B cell (primary cell): ENCODE results near the gene HLA-F. TPM values are rescaled to one million over a fixed set of nuclear protein-coding genes. Genes with fewer than 3 reads are reported as not detected.

Source experiments
- ATAC-seq: fragments of 200-7000 bp; cut with Tn5 transposase; one replicate; pipeline ENCODE4 v1.10.0; 2021; ENCODE audit warnings: low read depth, mild to moderate bottlenecking, moderate number of reproducible peaks, moderate library complexity
- CTCF ChIA-PET: fragments of 350-600 bp; sonication (Branson Sonifier 250); formaldehyde crosslinking; loops from one replicate; lab custom pipeline; 2021; ENCODE audit warnings: antibody characterized with exemption, inconsistent platforms; lab: Charles Lee
- POLR2A ChIA-PET: fragments of 350-600 bp; sonication (Branson Sonifier 250); formaldehyde crosslinking; loops from one replicate; lab custom pipeline; 2021; ENCODE audit warnings: antibody characterized with exemption; lab: Charles Lee
- DNase-seq: peaks from one replicate; pipeline ENCODE4 v3.0.0; 2013
- H2AFZ ChIP-seq: 2 replicates; pipeline ENCODE4 v1.6.1; 2012; ENCODE audit warnings: mild to moderate bottlenecking, low read depth, low read length; ENCODE audit not compliant: insufficient read depth, poor library complexity, severe bottlenecking
- H3K27ac ChIP-seq, 2 donors: 1 replicate in 1 of 2; 2 replicates in 1 of 2; pipeline ENCODE4 v1.5.1; 2012 to 2013; ENCODE audit warnings: low read length in 2 of 2, mild to moderate bottlenecking in 2 of 2, moderate library complexity in 1 of 2
- H3K27me3 ChIP-seq, 4 experiments: fragments of 200-600 bp in 1 of 4; sonication (generic) in 1 of 4; replicated peaks in 1 of 4; 1 replicate in 2 of 4; 2 replicates in 2 of 4; pipeline versions ENCODE4 v1.6.1 to v1.7.0; 2013 to 2016; ENCODE audit warnings: low read length in 3 of 4, mild to moderate bottlenecking in 2 of 4, mixed read lengths in 1 of 4, moderate library complexity in 1 of 4; ENCODE audit not compliant: insufficient read depth in 4 of 4, control insufficient read depth in 3 of 4; ENCODE audit errors: control extremely low read depth in 1 of 4
- H3K36me3 ChIP-seq, 2 experiments: replicated peaks in 1 of 2; 1 replicate in 1 of 2; 2 replicates in 1 of 2; pipeline versions ENCODE4 v1.6.1 to v1.7.1; 2013; ENCODE audit warnings: low read length in 1 of 2; ENCODE audit not compliant: insufficient read depth in 2 of 2, control insufficient read depth in 1 of 2; ENCODE audit errors: control extremely low read depth in 1 of 2, extremely low read depth in 1 of 2
- H3K4me1 ChIP-seq, 2 donors: fragments of 200-600 bp in 1 of 2; sonication (generic) in 1 of 2; 1 replicate in 1 of 2; 2 replicates in 1 of 2; pipeline versions ENCODE4 v1.5.1 to v1.6.1; 2013 to 2017; ENCODE audit warnings: low read length in 2 of 2; ENCODE audit not compliant: control insufficient read depth in 2 of 2, insufficient read depth in 2 of 2
- H3K4me2 ChIP-seq: replicated peaks from 2 replicates; pipeline ENCODE3; 2012; ENCODE audit warnings: mild to moderate bottlenecking, low read depth, low read length; ENCODE audit not compliant: poor library complexity, severe bottlenecking
- H3K4me3 ChIP-seq, 5 experiments: fragments of 200-600 bp in 1 of 5; sonication (generic) in 1 of 5; 1 replicate in 3 of 5; 2 replicates in 2 of 5; pipeline versions ENCODE4 v1.5.1 to v1.7.0; 2011 to 2016; ENCODE audit warnings: low read length in 4 of 5, mild to moderate bottlenecking in 4 of 5, low read depth in 2 of 5, control low read depth in 1 of 5, moderate library complexity in 1 of 5; ENCODE audit not compliant: insufficient read depth in 1 of 5; ENCODE audit errors: control extremely low read depth in 1 of 5, extremely low read depth in 1 of 5
- H3K79me2 ChIP-seq: fragments of 200-600 bp; sonication (generic); one replicate; pipeline ENCODE4 v1.6.0; 2016; ENCODE audit warnings: low read length; ENCODE audit not compliant: control insufficient read depth, insufficient read depth
- H3K9ac ChIP-seq: fragments of 200-600 bp; sonication (generic); 2 replicates; pipeline ENCODE4 v1.6.1; 2017; ENCODE audit warnings: mild to moderate bottlenecking, low read length, moderate library complexity
- H3K9me3 ChIP-seq, 3 donors: one replicate each; pipeline versions ENCODE4 v1.6.1 to v1.7.1; 2013; ENCODE audit warnings: low read length in 2 of 3; ENCODE audit not compliant: control insufficient read depth in 2 of 3, insufficient read depth in 1 of 3; ENCODE audit errors: control extremely low read depth in 1 of 3
- H4K20me1 ChIP-seq: 2 replicates; pipeline ENCODE4 v1.6.0; 2012; ENCODE audit warnings: mild to moderate bottlenecking, low read length; ENCODE audit not compliant: insufficient read depth, control insufficient read depth, poor library complexity, severe bottlenecking
- H3K27ac Mint-ChIP-seq: one replicate; pipeline ENCODE4 v1.8.0; 2021; ENCODE audit warnings: mixed read lengths
- H3K27me3 Mint-ChIP-seq: one replicate; pipeline ENCODE4 v1.8.0; 2021; ENCODE audit warnings: mixed read lengths
- H3K4me1 Mint-ChIP-seq: one replicate; pipeline ENCODE4 v1.8.0; 2021; ENCODE audit warnings: mixed read lengths
- H3K4me3 Mint-ChIP-seq: one replicate; pipeline ENCODE4 v1.8.0; 2021; ENCODE audit warnings: mixed read lengths
- H3K9me3 Mint-ChIP-seq: one replicate; pipeline ENCODE4 v1.8.0; 2022; ENCODE audit warnings: mixed read lengths; ENCODE audit not compliant: insufficient read depth
- EZH2 ChIP-seq: IDR thresholded peaks from 2 replicates; pipeline ENCODE4 v1.6.1; 2012; ENCODE audit warnings: borderline replicate concordance, low read depth, mild to moderate bottlenecking, moderate library complexity, low read length; ENCODE audit not compliant: insufficient read depth, poor library complexity, severe bottlenecking
- WGBS: methylation state at CpG from one replicate; pipeline ENCODE4 v1.1.5; 2013; ENCODE audit warnings: missing lambda C conversion rate; ENCODE audit not compliant: insufficient coverage; 5-methylcytosine and 5-hydroxymethylcytosine counted together
- intact Hi-C: fragments of 100-400 bp; cut with micrococcal nuclease; formaldehyde crosslinking; loops from one replicate; pipeline ENCODE4 v1.10.0; 2022
- polyA plus RNA-seq: library from polyadenylated mRNA; depleted of rRNA; stranded (reverse); fragments of >200 nt; gene quantifications from 2 replicates; pipeline ENCODE4 v1.2.3, GENCODE V29; 2012
- total RNA-seq, 2 donors: library from RNA; stranded (reverse); fragments of 120-200 nt in 1 of 2; gene quantifications; 1 replicate in 1 of 2; 2 replicates in 1 of 2; pipeline versions ENCODE4 v1.2.3 to v1.2.4, GENCODE V29; 2013 to 2022
- TF ChIP-seq, protein P1 (sequence below): fragments of 200-600 bp; IDR thresholded peaks from one replicate; pipeline ENCODE4 v1.8.0; 2022; ENCODE audit warnings: antibody characterized with exemption, mild to moderate bottlenecking

Gene HLA-F
- total and polyA plus RNA-seq, 2 donors (not counting 1 experiment from before 2014, with no cell fraction given) = 895 to 1,409 TPM

GRCh38 chr6:29744131-29744530 is 20.9 kb downstream of the HLA-F start:
- no peak overlapping the region for H3K4me3 ChIP-seq
- no peaks in the 10 kb centered on the region for H3K9me3 ChIP-seq
- ATAC-seq = no peak
- H3K36me3 ChIP-seq = no peaks in the 10 kb centered on the region
- H3K79me2 ChIP-seq = peaks cover 29% of the 10 kb centered on the region
- Mint-ChIP-seq H3K27ac (no peak overlapping the region), H3K4me1 (peaks cover 21% of the 10 kb centered on the region), H3K9me3 (no peaks in the 10 kb centered on the region), H3K27me3 (no peaks in the 10 kb centered on the region), H3K4me3 (no peak overlapping the region)
- H2AFZ ChIP-seq = no peak overlapping the region
- peaks cover 6% of the 10 kb centered on the region for H4K20me1 ChIP-seq
- intact Hi-C loops = no loop called here
- TF ChIP-seq, protein P1, sequence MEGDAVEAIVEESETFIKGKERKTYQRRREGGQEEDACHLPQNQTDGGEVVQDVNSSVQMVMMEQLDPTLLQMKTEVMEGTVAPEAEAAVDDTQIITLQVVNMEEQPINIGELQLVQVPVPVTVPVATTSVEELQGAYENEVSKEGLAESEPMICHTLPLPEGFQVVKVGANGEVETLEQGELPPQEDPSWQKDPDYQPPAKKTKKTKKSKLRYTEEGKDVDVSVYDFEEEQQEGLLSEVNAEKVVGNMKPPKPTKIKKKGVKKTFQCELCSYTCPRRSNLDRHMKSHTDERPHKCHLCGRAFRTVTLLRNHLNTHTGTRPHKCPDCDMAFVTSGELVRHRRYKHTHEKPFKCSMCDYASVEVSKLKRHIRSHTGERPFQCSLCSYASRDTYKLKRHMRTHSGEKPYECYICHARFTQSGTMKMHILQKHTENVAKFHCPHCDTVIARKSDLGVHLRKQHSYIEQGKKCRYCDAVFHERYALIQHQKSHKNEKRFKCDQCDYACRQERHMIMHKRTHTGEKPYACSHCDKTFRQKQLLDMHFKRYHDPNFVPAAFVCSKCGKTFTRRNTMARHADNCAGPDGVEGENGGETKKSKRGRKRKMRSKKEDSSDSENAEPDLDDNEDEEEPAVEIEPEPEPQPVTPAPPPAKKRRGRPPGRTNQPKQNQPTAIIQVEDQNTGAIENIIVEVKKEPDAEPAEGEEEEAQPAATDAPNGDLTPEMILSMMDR = no peak
- TF ChIP-seq EZH2 = no peak
- H3K9ac ChIP-seq = no peak overlapping the region
- no peaks in the 10 kb centered on the region for H3K27me3 ChIP-seq
- no peak overlapping the region for H3K4me2 ChIP-seq
- ChIA-PET CTCF (interaction anchor here (4.7 kb wide), 1 partner anchor 9 kb away, joined by 15 read pairs; no protein-coding TSS in a partner anchor), POLR2A (no interaction called here)
- WGBS = 97% methylated on average over 4 of the region's 4 CpGs
- H3K4me1 ChIP-seq = peaks cover 7 to 9% of the 10 kb centered on the region in 2 donors
- DNase-seq = no peak
- no peak overlapping the region for H3K27ac ChIP-seq

GRCh38 chr6:29744621-29745020 is 21.4 kb downstream of the HLA-F start:
- ATAC-seq = no peak
- no peaks in the 10 kb centered on the region for H3K9me3 Mint-ChIP-seq

More at GRCh38 chr6:29744621-29745020, 21.4 kb downstream of the HLA-F start:
- Mint-ChIP-seq H3K27me3 (no peaks in the 10 kb centered on the region), H3K27ac (no peak overlapping the region), H3K4me1 (peaks cover 26% of the 10 kb centered on the region), H3K4me3 (no peak overlapping the region)
- Histone ChIP-seq H3K4me3 (no peak overlapping the region), H3K9me3 (no peaks in the 10 kb centered on the region), H3K9ac (no peak overlapping the region), H3K79me2 (peaks cover 34% of the 10 kb centered on the region), H3K4me1 (peaks cover 11 to 14% of the 10 kb centered on the region in 2 donors), H3K27me3 (no peaks in the 10 kb centered on the region), H3K27ac (no peak overlapping the region), H2AFZ (no peak overlapping the region), H4K20me1 (peaks cover 6% of the 10 kb centered on the region), H3K36me3 (no peaks in the 10 kb centered on the region), H3K4me2 (no peak overlapping the region)
- ChIA-PET CTCF (interaction anchor here (0.7 to 4.7 kb wide), 2 partner anchors 8 to 14 kb away, joined by 3 to 15 read pairs; no protein-coding TSS in a partner anchor), POLR2A (interaction anchor here (0.5 kb wide), 1 partner anchor 22 kb away, joined by 6 read pairs; no protein-coding TSS in a partner anchor)
- WGBS = 95% methylated on average over 3 of the region's 4 CpGs
- TF ChIP-seq EZH2 = no peak
- TF ChIP-seq, protein P1 = no peak
- DNase-seq = no peak
- intact Hi-C loops = no loop called here
